ENCODE results near the gene MUTYH.
A peak's percentile ranks its signal among the peaks of the same experiment; 100 is the strongest.

- TF ChIP-seq POLR2A (IDR thresholded peaks at IDR 0.05) (peak; percentile 71 to 92 (median 87)), CTCF (IDR thresholded peaks at IDR 0.05) (peak; percentile 45 to 90 (median 84))
Observed at GRCh38 chr1:45303520-45304310, 36.5 kb downstream of the MUTYH start.
